ENCODE results near the gene SFPQ.
"Not testable (repeated sequence)": the region's sequence is repeated elsewhere in the genome, so short reads cannot be mapped to it uniquely, and the experiment has no call there.

DNA sequence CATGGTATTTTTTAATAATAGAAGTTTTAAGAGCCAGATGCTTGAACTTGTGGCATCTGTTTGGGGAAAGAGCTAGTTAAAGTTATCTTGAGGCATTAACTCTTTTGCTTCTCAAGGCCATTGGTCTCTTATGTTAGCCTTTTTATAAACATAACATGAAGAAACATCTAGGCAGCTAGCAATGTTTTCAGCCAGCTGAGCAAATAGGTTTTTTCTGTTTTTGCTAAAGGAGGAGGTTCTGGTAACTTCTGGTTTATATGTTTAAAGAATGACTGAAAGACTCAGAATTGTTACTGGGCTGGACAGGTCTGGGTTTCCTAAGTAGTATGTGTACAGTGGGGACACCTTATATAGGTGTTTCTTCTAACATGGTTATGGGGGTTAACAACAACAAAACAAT, 50.7 kb downstream of the SFPQ start:
- TF ChIP-seq, protein P1, sequence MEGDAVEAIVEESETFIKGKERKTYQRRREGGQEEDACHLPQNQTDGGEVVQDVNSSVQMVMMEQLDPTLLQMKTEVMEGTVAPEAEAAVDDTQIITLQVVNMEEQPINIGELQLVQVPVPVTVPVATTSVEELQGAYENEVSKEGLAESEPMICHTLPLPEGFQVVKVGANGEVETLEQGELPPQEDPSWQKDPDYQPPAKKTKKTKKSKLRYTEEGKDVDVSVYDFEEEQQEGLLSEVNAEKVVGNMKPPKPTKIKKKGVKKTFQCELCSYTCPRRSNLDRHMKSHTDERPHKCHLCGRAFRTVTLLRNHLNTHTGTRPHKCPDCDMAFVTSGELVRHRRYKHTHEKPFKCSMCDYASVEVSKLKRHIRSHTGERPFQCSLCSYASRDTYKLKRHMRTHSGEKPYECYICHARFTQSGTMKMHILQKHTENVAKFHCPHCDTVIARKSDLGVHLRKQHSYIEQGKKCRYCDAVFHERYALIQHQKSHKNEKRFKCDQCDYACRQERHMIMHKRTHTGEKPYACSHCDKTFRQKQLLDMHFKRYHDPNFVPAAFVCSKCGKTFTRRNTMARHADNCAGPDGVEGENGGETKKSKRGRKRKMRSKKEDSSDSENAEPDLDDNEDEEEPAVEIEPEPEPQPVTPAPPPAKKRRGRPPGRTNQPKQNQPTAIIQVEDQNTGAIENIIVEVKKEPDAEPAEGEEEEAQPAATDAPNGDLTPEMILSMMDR (IDR thresholded peaks at IDR 0.05; ENCODE audit: low read length) = not testable (repeated sequence)
- not testable (repeated sequence) for TF ChIP-seq EZH2 (IDR thresholded peaks at IDR 0.05; ENCODE audit: borderline replicate concordance, low read length)
